Measurements from ENCODE around the gene HNRNPC.

- TF ChIP-seq CTCF (conservative IDR thresholded peaks at IDR 0.05; ENCODE audit: low read length) (no peak), EZH2phosphoT487 (IDR thresholded peaks at IDR 0.05; ENCODE audit: borderline replicate concordance) (no peak)
Observed at GRCh38 chr14:21191809-21192446, 77.3 kb downstream of the HNRNPC start.

Measured in Loucy (cell line).